ENCODE results near the gene CACNA1S. TPM values are rescaled to one million over a fixed set of nuclear protein-coding genes. Genes with fewer than 3 reads are reported as not detected.

The CACNA1S gene
- total RNA-seq, 1 donor from 2014 or later = 0.55 TPM

DNA sequence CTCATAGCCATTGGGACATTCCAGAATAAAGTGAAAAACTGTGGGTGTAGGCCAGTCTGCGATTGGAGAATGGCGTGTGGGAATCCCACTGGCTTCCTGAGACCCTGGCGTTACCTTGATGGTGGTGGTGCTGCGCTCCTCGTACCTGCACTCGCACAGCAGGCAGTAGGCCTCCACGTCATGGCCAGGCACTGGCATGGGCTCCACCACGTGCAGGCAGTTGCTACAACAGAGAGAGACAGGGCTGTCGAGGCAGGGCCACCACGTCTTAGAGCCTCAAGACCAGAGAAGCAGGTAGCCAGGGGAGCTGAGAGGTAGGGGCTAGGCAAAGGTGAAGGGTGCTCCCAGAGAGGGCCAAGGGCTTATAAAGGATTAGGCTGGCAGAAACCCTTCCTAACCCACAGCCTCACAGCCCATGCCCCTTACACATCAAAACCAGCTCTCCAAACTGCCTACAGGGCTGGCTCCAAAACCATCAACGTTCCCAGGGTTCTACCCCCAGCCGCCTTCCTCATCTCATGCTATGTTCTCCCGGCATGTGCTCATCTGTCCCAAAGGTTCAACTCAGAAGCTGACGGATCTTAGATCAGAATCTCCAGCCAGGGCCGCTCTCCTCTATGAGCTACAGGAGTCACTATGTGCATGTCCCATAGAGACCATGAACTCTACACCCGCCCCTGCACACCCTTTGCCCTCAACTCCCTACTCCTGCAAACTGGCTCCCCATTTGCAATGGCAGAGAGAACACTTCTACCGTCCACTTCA lies 34.6 kb upstream of the CACNA1S start:
- DNase-seq = peak; percentile 47
- Histone ChIP-seq H3K27me3 (no peaks in the 10 kb centered on the region), H3K27ac (no peak overlapping the region), H3K36me3 (peaks cover 67% of the 10 kb centered on the region), H3K4me3 (no peak overlapping the region), H3K9me3 (no peaks in the 10 kb centered on the region), H3K4me1 (no peaks in the 10 kb centered on the region)
- intact Hi-C loops (cut with DNase I) = no loop called here
- TF ChIP-seq, protein P1, sequence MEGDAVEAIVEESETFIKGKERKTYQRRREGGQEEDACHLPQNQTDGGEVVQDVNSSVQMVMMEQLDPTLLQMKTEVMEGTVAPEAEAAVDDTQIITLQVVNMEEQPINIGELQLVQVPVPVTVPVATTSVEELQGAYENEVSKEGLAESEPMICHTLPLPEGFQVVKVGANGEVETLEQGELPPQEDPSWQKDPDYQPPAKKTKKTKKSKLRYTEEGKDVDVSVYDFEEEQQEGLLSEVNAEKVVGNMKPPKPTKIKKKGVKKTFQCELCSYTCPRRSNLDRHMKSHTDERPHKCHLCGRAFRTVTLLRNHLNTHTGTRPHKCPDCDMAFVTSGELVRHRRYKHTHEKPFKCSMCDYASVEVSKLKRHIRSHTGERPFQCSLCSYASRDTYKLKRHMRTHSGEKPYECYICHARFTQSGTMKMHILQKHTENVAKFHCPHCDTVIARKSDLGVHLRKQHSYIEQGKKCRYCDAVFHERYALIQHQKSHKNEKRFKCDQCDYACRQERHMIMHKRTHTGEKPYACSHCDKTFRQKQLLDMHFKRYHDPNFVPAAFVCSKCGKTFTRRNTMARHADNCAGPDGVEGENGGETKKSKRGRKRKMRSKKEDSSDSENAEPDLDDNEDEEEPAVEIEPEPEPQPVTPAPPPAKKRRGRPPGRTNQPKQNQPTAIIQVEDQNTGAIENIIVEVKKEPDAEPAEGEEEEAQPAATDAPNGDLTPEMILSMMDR (IDR thresholded peaks at IDR 0.05) = no peak
- ATAC-seq = no peak

DNA sequence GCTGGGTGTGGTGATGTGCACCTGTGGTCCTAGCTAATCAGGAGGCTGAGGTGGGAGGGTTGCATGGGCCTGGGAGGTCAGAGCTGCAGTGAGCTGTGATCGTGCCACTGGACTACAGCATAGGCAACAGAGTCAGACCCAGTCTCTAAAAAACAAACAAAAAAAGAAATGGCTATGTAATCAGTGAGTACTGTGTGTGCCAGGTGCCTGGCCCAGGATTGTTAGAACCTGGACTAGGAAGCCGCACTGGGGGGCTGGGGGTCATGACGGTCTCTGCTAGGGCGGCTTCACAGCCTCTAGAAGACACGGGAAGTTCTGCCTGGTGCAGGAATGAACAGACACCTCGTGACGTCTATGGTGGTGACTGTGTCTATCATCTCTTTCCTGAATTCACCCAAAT lies 33.6 kb upstream of the CACNA1S start:
- Histone ChIP-seq H3K9me3 (no peaks in the 10 kb centered on the region), H3K27me3 (no peaks in the 10 kb centered on the region), H3K4me1 (no peaks in the 10 kb centered on the region), H3K4me3 (no peak overlapping the region), H3K27ac (no peak overlapping the region), H3K36me3 (peaks cover 64% of the 10 kb centered on the region)
- DNase-seq (peak; percentile 21), ATAC-seq (no peak)
- intact Hi-C loops (cut with DNase I) = no loop called here
- TF ChIP-seq, protein P1 (IDR thresholded peaks at IDR 0.05) = no peak

DNA sequence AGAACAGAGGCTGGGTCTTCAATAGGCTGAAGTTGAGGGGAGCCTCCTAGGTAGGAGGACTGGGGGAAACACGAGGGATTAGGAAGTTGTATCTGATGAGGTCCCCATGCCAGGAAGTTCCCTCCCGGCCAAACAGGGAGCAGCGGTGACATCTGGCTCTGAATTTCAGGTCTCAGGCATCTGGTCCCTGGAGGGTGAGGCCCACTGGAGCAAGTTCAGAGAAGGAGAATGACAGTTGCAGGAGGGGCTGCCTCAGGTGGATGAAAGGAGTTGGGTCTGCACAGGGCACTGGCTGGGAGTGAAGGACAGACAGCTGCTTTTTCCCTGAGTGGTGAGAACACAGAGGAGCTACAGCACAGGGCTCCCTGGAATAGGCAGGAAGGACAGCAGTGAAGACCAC lies 32.9 kb upstream of the CACNA1S start:
- H3K27me3 ChIP-seq = no peaks in the 10 kb centered on the region
- H3K36me3 ChIP-seq = peaks cover 64% of the 10 kb centered on the region
- H3K4me1 ChIP-seq = no peaks in the 10 kb centered on the region
- ATAC-seq (no peak), DNase-seq (peak; percentile 32)
- TF ChIP-seq, protein P1 (IDR thresholded peaks at IDR 0.05) = no peak
- intact Hi-C loops (cut with DNase I) = no loop called here
- no peaks in the 10 kb centered on the region for H3K9me3 ChIP-seq
- no peak overlapping the region for H3K27ac ChIP-seq
- H3K4me3 ChIP-seq = no peak overlapping the region

DNA sequence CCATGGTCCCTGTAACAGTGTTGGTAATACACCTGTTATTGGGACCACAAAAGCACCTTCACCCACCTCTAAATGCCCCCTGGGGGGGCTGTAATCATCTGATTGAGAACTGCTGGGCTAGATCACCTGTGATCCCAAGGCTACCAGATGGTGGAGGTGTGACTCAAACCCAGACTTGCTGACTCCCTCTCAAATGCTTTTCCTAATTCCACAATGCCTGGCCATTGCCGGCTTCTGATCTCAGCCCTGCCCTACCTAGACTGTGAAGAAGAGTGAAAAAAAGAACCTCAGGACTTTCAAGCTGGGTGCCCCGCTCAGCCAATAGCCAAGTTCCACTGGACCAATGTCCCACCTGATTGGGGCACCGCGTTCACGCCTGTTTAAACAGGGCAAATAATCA lies 32.5 kb upstream of the CACNA1S start:
- DNase-seq (peak; percentile 0), ATAC-seq (no peak)
- peaks cover 64% of the 10 kb centered on the region for H3K36me3 ChIP-seq

DNA sequence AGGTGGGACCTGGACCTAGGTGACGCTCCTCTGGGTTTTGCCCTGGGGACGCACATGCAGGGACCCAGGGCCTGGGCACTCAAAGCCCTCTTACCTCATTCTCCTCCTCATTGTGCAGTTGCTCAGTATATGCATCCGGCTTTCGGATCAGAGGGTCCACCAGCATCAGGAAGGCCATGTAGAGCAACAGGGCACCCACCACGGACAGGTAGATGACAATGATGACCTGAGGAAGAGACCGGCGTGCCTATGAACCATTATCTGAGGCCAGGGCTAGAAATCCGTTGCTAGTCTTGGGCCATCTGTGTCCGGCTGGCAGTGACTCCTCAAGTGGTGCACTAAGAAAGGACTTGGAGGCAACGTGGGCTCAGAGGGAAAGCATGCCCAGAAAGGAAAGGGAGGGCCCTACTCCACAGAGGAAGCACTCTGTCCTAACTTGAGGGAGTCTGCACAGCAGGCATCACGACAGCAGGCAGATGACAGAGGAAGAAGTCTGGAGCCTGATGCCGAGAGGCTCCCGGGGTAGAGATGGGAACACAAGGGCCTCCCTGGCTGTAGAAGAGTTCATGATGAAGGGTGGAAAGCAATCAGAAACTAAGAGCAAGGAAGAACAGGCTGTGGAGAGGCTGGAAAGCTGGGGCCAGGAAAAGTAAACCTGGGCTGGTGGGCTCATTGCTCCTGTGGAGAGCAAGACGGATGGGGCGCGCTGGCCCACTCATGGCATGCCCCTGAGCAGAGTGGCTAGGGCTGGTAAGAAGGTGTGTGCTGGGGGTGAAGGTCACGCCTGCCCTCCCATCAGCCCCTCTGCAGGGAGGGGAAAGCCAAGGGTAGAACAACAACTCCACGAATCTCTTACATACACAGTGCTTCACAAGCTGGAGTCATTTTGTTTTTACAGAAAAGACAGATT lies 31.8 kb upstream of the CACNA1S start:
- H3K9me3 ChIP-seq = no peaks in the 10 kb centered on the region
- no peak overlapping the region for H3K27ac ChIP-seq
- TF ChIP-seq, protein P1 (IDR thresholded peaks at IDR 0.05) = no peak
- peaks cover 71% of the 10 kb centered on the region for H3K36me3 ChIP-seq
- no peaks in the 10 kb centered on the region for H3K4me1 ChIP-seq
- intact Hi-C loops (cut with DNase I) = no loop called here
- no peak overlapping the region for H3K4me3 ChIP-seq
- ATAC-seq (no peak), DNase-seq (peak; percentile 52)
- H3K27me3 ChIP-seq = no peaks in the 10 kb centered on the region

More for the DNA sequence above, 32.5 kb upstream of the CACNA1S start:
- Histone ChIP-seq H3K4me1 (no peaks in the 10 kb centered on the region), H3K9me3 (no peaks in the 10 kb centered on the region), H3K4me3 (no peak overlapping the region), H3K27ac (no peak overlapping the region), H3K27me3 (no peaks in the 10 kb centered on the region)
- TF ChIP-seq, protein P1 (IDR thresholded peaks at IDR 0.05) = no peak
- intact Hi-C loops (cut with DNase I) = no loop called here

Data from upper lobe of right lung (tissue), 1 donor.